AML-193 (cell line): ENCODE data around the gene GAR1.
"Not testable (repeated sequence)": the region's sequence is repeated elsewhere in the genome, so short reads cannot be mapped to it uniquely, and the experiment has no call there.

Experiments
- DNase-seq, 2 experiments: peaks; one replicate each; lab custom pipeline; 2025; lab: John Stamatoyannopoulos, UW

The GAR1 gene

GRCh38 chr4:109846395-109847098, 31.0 kb downstream of the GAR1 start:
- DNase-seq, result no peak

- no peak for DNase-seq
These were observed 32.4 kb downstream of the GAR1 start, which contains the start of gene LRIT3 for GRCh38 chr4:109847896-109848442. TSS of gene LRIT3 (plus strand) at chr4:109848107. CDS start at chr4:109848202, 95 bp downstream.

DNA sequence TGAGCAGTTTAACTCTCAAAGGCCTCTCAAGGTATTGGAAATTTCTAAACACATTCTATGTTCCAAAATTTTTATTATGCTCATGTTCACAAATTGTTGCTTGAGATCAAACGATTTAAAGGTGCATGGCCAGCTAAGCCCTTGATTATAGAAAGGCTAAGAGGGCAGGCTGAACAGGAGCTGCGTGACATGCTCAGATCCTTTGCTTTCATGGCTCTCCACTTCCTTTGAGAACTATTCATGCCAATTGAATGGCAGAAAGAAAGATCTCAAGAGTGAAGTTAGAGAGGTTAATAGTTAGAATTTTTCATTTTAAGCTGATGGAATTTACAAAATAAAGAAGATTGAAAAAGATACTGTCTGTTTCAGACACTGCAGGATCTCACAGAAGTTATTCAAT, 32.9 kb downstream of the GAR1 start:
- no peak for DNase-seq

DNA sequence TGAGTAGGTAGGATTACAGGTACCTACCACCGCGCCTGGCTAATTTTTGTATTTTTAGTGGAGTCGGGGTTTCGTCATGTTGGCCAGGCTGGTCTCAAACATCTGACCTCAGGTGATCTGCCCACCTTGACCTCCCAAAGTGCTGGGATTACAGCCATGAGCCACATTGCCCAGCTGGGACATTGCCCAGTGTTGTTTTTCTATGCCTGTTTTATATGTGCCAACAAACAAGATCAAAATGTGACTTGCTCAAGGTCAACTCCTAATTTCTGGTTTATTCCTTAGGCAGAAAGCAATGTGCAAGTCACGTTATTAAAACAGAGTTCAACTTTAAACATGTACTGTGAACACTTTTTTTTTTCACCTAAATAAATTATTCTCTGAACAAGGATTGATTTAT, 35.0 kb downstream of the GAR1 start:
- DNase-seq, result no peak

DNA sequence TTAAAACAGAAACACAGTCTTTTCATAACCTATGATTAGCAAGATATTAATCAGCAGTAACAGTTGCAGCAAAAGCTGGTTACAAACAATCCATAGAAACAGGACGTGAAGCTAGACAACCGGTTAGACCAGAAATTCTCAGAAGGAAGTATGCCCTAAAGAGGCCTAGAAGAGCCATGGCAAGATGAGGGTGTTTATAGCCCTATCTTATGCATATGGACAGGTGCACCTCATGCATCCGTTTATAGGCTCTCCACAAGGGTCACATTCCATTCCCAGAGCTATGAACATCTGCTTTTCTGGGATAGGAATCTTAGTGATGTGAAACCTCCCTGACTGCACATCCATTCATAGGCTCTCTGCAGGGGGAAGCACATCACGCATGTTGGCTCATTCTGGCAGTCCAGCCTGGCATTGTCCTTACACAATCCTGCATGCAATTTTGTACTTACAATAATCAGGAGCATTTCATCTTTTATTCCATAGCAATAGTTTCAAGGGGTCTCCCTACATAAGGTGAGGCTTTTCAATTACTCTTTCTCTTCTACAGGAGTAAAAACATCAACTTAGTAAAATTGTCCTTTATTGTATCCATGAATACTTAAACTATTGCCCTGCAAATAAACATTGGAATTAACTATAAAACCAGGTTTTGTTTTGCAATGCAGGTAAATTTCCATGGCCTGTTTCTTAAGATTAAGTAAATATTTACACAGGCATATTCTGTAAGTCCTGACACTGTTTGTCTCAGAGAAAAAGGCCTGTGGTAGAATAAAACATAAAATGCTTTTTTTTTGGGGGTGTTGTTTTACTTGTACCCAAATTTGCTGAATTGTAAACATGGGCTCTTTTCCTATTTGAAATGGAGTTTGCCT, 44.1 kb downstream of the GAR1 start:
- DNase-seq, result not testable (repeated sequence)

DNA sequence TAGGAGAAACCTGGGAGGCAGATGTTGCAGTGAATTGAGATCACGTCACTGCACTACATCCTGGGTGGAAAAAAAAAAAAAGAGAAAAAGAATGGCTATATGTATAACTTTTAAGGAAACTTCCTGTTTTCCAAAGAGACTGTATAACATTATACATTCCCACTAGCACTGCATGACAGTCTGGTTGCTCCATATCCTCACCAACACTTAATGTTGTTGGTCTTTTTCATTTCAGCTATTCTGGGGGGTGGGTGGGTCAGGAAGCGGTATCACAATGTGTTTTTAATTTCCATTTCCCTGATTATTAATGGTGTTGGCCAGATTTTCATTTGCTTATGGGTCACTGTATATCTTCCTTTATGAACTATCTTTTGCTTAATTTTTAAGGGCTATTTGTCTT, 45.7 kb downstream of the GAR1 start:
- DNase-seq, result no peak

DNA sequence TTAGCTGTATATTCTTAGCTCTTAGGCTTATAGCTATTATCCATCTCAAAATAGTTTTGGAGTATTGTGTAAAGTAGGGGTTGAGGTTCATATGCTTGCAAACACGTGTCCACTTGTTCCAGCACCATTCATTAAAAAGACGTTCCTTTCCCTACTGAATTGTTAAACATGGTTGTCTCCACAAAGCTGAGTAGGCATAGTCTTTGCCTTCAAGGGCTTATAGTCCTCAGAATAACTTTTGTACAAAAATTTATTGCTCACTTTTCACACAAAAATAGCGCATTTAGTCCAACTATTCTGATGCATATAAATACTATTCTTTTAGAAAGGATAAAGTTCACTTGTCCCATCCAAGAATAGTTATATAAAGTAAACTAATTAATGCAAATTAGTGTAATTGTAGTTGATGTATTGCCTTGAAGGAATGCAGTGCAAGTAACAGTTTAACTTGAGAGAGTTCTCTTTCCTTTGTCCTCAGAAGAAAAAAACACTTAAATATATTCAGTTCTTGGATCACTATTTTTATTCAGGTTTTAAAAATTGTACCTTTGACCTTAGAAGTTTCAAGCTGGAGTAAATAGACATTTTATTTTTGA, 46.5 kb downstream of the GAR1 start:
- DNase-seq, result no peak

GRCh38 chr4:109864134-109864533, 48.6 kb downstream of the GAR1 start:
- no peak for DNase-seq

DNA sequence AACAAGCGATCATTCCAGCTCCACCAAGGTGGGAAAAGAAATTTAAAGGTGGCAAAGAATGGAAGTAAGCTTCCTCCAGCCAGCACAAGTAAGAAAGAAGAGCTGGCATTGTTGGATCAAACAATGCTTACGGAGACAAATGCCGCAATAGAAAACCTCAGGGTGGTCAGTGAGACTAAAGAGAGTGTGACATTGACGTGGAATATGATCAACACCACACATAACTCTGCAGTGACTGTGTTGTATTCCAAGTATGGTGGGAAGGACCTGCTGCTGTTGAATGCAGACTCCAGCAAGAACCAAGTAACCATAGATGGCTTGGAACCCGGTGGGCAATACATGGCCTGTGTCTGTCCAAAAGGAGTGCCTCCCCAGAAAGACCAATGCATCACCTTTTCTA, 54.5 kb downstream of the GAR1 start:
- DNase-seq, result no peak

GRCh38 chr4:109872065-109872464, 56.5 kb downstream of the GAR1 start:
- DNase-seq, result no peak

- no peak for DNase-seq
These were observed 57.5 kb downstream of the GAR1 start for GRCh38 chr4:109872950-109873656.

DNA sequence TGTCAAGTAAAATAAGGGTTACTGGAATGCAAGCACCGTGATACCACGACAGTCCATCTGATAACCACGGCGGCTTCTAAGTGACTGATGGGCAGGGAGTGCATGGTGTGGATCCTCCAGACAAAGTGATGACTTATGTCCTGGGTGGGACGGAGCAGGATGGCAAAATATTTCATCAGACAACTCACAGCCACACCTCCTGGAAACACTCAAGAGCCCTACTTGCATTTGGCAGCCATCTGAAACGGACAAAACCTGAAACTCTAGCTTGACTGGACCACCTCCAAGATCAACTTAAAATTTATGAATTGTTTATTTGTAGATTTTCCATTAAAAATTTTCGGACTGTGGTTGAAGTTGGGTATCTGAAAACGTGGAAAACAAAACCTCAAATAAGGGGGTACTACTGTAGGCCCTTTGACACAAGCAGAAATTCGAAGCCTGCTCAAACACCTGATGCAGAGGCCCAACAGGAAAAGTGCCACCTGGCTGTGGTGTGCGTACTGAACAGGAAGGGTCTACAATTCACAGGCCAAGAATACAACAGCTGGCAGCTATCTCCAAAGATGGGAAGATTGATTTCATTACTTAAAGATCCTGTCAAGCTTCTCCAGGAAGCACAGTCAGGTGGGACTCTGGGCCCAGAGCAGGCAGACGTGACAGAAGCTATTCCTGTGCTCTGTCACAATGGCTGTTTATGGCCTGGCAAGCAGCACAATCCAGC, 58.4 kb downstream of the GAR1 start:
- no peak for DNase-seq
